Stimulated activated CD4-positive, alpha-beta T cell treated with anti-CD3 and anti-CD28 coated beads, Interleukin-2, amount 100 ng/mL, for 48 hours (primary cell): ENCODE data around the gene LIPT2.
"Not testable (repeated sequence)": the region's sequence is repeated elsewhere in the genome, so short reads cannot be mapped to it uniquely, and the experiment has no call there.

Source experiments
- DNase-seq, 2 donors: peaks; one replicate each; pipeline ENCODE4 v3.0.0-alpha.2; 2020

LIPT2 gene

GRCh38 chr11:74492974-74493790, at the start of gene LIPT2:
LIPT2 (minus strand) TSS chr11:74493724; CDS start chr11:74493703, 21 bp downstream.
- DNase-seq: peak; percentile 93 to 97

- no peak for DNase-seq
These were observed 47.9 kb upstream of the LIPT2 start for GRCh38 chr11:74541466-74541865.

GRCh38 chr11:74540270-74540669, 46.7 kb upstream of the LIPT2 start:
- no peak for DNase-seq

GRCh38 chr11:74538680-74539079, 45.2 kb upstream of the LIPT2 start:
- no peak for DNase-seq

- no peak for DNase-seq
These were observed 42.0 kb upstream of the LIPT2 start for GRCh38 chr11:74535371-74536160.

- DNase-seq: not testable (repeated sequence)
These were observed 41.4 kb upstream of the LIPT2 start for GRCh38 chr11:74534946-74535275.

- no peak for DNase-seq
These were observed 40.9 kb upstream of the LIPT2 start for GRCh38 chr11:74534216-74534945.

- DNase-seq: no peak
These were observed 39.9 kb upstream of the LIPT2 start for GRCh38 chr11:74533421-74533820.

GRCh38 chr11:74532501-74533246, 39.1 kb upstream of the LIPT2 start:
- no peak for DNase-seq

- DNase-seq: no peak
These were observed 31.5 kb upstream of the LIPT2 start for GRCh38 chr11:74524978-74525377.

GRCh38 chr11:74524501-74524900, 31.0 kb upstream of the LIPT2 start:
- no peak for DNase-seq

GRCh38 chr11:74522776-74523175, 29.3 kb upstream of the LIPT2 start:
- no peak for DNase-seq

GRCh38 chr11:74521666-74522252, 28.2 kb upstream of the LIPT2 start:
- no peak for DNase-seq

- no peak for DNase-seq
These were observed 27.6 kb upstream of the LIPT2 start for GRCh38 chr11:74520927-74521665.

GRCh38 chr11:74520316-74520715, 26.8 kb upstream of the LIPT2 start:
- DNase-seq: no peak

- no peak for DNase-seq
These were observed 26.2 kb upstream of the LIPT2 start for GRCh38 chr11:74519710-74520109.

GRCh38 chr11:74517592-74517991, 24.1 kb upstream of the LIPT2 start:
- DNase-seq: not testable (repeated sequence)

GRCh38 chr11:74507582-74507981, 14.1 kb upstream of the LIPT2 start:
- no peak for DNase-seq

- no peak for DNase-seq
These were observed 13.3 kb upstream of the LIPT2 start for GRCh38 chr11:74506823-74507222.

- DNase-seq: no peak
These were observed 12.4 kb upstream of the LIPT2 start for GRCh38 chr11:74505911-74506310.

GRCh38 chr11:74504100-74504691, 10.7 kb upstream of the LIPT2 start:
- no peak for DNase-seq
